PC-9 (cell line): Measurements from ENCODE around the gene ZNF23.

ENCODE experiments used
- CTCF ChIP-seq: fragments of 200-600 bp; sonication (generic); conservative IDR thresholded peaks from 2 replicates; pipeline ENCODE4 v1.6.1; 2017; ENCODE audit warnings: mixed run types, antibody characterized with exemption, mild to moderate bottlenecking, moderate library complexity
- EZH2 ChIP-seq: fragments of 200-600 bp; sonication (generic); IDR thresholded peaks from 2 replicates; pipeline ENCODE4 v1.8.0; 2017; ENCODE audit warnings: antibody characterized with exemption, low read depth

DNA sequence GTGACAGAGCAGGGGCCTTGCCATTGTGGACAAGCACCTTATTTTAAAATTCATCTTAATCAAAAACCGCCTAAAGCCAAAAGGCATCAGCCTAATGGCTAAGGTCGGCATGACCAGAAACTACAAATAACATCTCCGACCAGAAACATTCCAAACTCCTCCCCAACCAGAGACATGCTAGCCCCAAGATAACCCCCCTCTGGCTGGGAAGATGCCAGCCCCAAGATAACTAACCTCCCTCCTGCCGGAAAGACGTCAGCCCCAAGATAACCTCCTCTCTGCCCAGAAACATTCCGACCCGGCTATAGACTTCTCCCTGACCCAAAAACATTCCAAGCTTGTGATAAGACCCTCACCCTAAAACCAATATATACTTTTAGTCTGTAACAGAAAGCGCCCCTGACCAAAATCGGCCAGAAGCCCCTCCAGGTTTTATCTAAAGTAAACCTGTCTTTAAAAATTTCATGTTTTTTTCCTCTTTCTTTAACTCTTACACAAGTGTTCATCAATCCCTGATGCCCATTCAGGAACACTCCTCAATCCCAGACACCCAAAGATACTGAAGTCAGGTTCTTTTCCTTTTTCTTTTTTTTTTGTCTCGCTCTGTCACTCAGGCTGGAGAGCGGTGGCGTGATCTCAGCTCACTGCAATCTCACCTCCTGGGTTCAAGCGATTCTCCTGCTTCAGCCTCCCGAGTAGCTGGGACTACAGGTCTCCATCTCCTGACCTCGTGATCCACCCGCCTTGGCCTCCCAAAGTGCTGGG lies 52.9 kb downstream of the ZNF23 start:
- TF ChIP-seq CTCF: no peak
- TF ChIP-seq EZH2: no peak
